ENCODE results near the gene SAG. TPM values are rescaled to one million over a fixed set of nuclear protein-coding genes. Genes with fewer than 3 reads are reported as not detected.

The SAG gene
- polyA plus RNA-seq: 0.36 TPM
- long read RNA-seq, donor 1: 0 reads
- long read RNA-seq, donor 2: 0 reads
- long read RNA-seq, donor 3: 0 reads
- long read RNA-seq, donor 4: 0 reads
- long read RNA-seq, donor 5: 0 reads
- long read RNA-seq, donor 6: 0 reads
- long read RNA-seq, donor 7: 0 reads
- long read RNA-seq, donor 8: 0 reads
- long read RNA-seq, donor 9: 0 reads
- long read RNA-seq, donor 10: 0 reads
- long read RNA-seq, donor 11: 0 reads

DNA sequence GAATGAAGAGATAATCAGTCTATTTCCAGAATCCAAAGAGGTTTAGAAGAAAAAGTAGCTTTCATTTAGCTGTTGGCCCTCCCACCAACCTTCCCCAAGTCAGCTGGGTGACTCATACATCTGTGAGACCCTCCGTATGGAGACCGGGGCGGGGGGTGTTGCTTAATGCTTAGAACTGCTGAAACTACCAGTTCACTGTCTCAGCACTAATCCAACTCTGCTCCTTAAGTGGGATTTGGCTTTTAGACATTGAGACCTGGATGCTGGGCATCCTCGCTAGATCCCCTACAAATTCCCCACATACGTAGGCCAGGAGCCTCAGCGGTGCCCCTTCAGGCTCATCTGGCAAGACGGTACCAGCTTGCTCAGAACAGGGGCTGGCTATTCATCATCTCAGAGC, at the start of gene SAG:
Gene SAG, plus strand, starts transcription at position 252 of the 400 bp plus-strand sequence. CDS start 1,374 bp downstream, outside the sequence.
- H3K27me3 ChIP-seq (ENCODE audit: control insufficient read depth, insufficient read depth, low read length): no peaks in the 10 kb centered on the region
- no peaks in the 10 kb centered on the region for H3K4me1 ChIP-seq (ENCODE audit: control insufficient read depth, insufficient read depth, low read length)
- no peaks in the 10 kb centered on the region for H3K36me3 ChIP-seq (ENCODE audit: control insufficient read depth, insufficient read depth, low read length)
- WGBS (ENCODE audit: insufficient coverage, low lambda C conversion rate): no CpG with 5 or more reads among the region's 7 CpGs
- DNase-seq: no peak
- no peak within 1 kb of the TSS for H3K27ac ChIP-seq (ENCODE audit: low read length)
- H3K9me3 ChIP-seq (ENCODE audit: control insufficient read depth, low read depth, low read length): no peaks in the 10 kb centered on the region
- H3K4me3 ChIP-seq (ENCODE audit: low read length): no peak within 1 kb of the TSS

DNA sequence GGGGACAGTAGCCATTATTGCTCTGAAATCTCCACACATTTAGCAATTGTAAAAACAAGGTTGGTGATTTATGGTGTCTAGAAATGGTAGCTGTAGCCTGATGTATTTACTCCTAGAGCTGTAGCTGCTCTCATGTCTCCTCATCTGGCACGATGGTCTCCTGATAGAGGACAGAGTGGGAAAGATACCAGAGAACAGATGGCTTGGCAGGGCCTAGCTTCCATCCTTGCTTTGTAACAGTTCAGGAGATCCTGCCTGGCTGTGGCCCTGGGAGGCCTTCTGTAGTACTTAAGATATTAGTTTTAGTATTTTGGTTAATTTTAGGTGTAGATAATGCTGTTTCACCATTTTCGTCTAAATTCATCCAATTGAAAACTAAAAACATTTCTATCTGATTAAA, 49.4 kb upstream of the SAG start:
- Histone ChIP-seq H3K4me3 (ENCODE audit: low read length) (no peak overlapping the region), H3K9me3 (ENCODE audit: control insufficient read depth, low read depth, low read length) (no peaks in the 10 kb centered on the region), H3K4me1 (ENCODE audit: control insufficient read depth, insufficient read depth, low read length) (peaks cover 6% of the 10 kb centered on the region), H3K27me3 (ENCODE audit: control insufficient read depth, insufficient read depth, low read length) (no peaks in the 10 kb centered on the region), H3K36me3 (ENCODE audit: control insufficient read depth, insufficient read depth, low read length) (peaks cover 61% of the 10 kb centered on the region), H3K27ac (ENCODE audit: low read length) (no peak overlapping the region)
- WGBS (ENCODE audit: insufficient coverage, low lambda C conversion rate): 100% methylated on average over 1 of the region's 2 CpGs
- no peak for DNase-seq

DNA sequence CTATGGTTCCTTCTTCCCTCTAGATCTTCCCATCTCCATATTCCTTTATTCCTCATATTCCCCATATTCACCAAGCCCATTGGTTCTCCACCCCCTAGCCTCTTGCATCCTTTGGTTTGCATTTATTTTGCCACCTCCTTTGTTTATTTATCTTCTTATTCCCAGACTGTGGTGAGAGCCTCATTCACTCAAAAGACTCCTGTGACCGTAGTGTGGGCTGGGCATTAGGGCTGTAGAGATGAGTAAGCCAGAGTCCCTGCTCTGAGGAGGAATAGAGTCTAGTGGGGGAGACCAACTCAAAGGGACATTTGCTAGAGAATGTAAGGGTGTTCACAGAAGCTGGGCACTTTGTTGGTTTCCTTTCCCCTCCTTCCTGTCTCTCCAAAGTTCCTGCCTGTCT, 47.9 kb upstream of the SAG start:
- no peaks in the 10 kb centered on the region for H3K9me3 ChIP-seq (ENCODE audit: control insufficient read depth, low read depth, low read length)
- no peak for DNase-seq
- peaks cover 70% of the 10 kb centered on the region for H3K36me3 ChIP-seq (ENCODE audit: control insufficient read depth, insufficient read depth, low read length)
- H3K27ac ChIP-seq (ENCODE audit: low read length): no peak overlapping the region
- H3K4me1 ChIP-seq (ENCODE audit: control insufficient read depth, insufficient read depth, low read length): no peaks in the 10 kb centered on the region
- no peaks in the 10 kb centered on the region for H3K27me3 ChIP-seq (ENCODE audit: control insufficient read depth, insufficient read depth, low read length)
- no peak overlapping the region for H3K4me3 ChIP-seq (ENCODE audit: low read length)
- no CpG with 5 or more reads among the region's 1 CpG for WGBS (ENCODE audit: insufficient coverage, low lambda C conversion rate)

- no peak for DNase-seq
- H3K27me3 ChIP-seq (ENCODE audit: control insufficient read depth, insufficient read depth, low read length): no peaks in the 10 kb centered on the region
- H3K4me1 ChIP-seq (ENCODE audit: control insufficient read depth, insufficient read depth, low read length): no peaks in the 10 kb centered on the region
- H3K27ac ChIP-seq (ENCODE audit: low read length): no peak overlapping the region
- peaks cover 76% of the 10 kb centered on the region for H3K36me3 ChIP-seq (ENCODE audit: control insufficient read depth, insufficient read depth, low read length)
- WGBS (ENCODE audit: insufficient coverage, low lambda C conversion rate): 86% methylated on average over 1 of the region's 5 CpGs
- no peak overlapping the region for H3K4me3 ChIP-seq (ENCODE audit: low read length)
- H3K9me3 ChIP-seq (ENCODE audit: control insufficient read depth, low read depth, low read length): no peaks in the 10 kb centered on the region
Observed at GRCh38 chr2:233260661-233261060, 47.0 kb upstream of the SAG start.

DNA sequence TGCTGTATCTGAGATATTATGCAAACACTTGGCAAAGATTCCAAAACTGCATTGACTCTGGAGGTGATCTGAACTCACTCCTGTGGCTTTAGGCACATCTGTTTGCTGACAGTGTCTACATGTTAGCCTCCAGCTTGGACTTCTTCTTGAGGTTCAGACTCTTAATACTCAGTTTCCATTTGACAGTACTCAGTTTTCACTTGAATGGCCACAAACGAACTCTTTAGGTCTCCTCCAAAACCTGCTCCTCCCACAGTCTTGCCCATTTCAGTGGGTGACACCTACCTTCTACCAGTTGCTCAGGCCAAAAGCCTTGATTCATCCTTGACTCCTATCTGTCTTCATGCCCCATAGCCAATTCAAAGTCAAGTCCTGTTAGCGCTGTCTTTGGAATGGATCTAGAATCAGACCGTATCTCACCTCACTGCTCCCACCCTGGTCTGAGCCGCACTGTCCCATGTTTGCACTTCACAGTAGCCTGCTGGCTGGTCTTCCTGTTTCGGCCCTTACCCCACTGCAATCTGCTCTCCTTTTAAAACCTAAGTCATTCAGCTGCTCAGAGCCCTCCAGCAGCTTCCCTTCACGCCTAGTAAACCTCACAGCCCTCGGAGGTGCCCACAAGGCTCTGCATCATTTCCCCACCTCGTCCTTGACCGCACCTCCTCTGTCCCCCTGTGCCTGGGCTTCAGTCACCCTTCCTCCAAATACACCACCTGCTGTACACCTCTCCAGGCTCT, 45.6 kb upstream of the SAG start:
- H3K27me3 ChIP-seq (ENCODE audit: control insufficient read depth, insufficient read depth, low read length): no peaks in the 10 kb centered on the region
- H3K9me3 ChIP-seq (ENCODE audit: control insufficient read depth, low read depth, low read length): no peaks in the 10 kb centered on the region
- H3K4me1 ChIP-seq (ENCODE audit: control insufficient read depth, insufficient read depth, low read length): no peaks in the 10 kb centered on the region
- peaks cover 85% of the 10 kb centered on the region for H3K36me3 ChIP-seq (ENCODE audit: control insufficient read depth, insufficient read depth, low read length)
- no CpG with 5 or more reads among the region's 9 CpGs for WGBS (ENCODE audit: insufficient coverage, low lambda C conversion rate)
- H3K4me3 ChIP-seq (ENCODE audit: low read length): no peak overlapping the region
- no peak for DNase-seq
- no peak overlapping the region for H3K27ac ChIP-seq (ENCODE audit: low read length)

- no peak overlapping the region for H3K4me3 ChIP-seq (ENCODE audit: low read length)
- H3K36me3 ChIP-seq (ENCODE audit: control insufficient read depth, insufficient read depth, low read length): peaks cover 85% of the 10 kb centered on the region
- H3K27ac ChIP-seq (ENCODE audit: low read length): no peak overlapping the region
- H3K4me1 ChIP-seq (ENCODE audit: control insufficient read depth, insufficient read depth, low read length): no peaks in the 10 kb centered on the region
- DNase-seq: no peak
- H3K9me3 ChIP-seq (ENCODE audit: control insufficient read depth, low read depth, low read length): no peaks in the 10 kb centered on the region
- H3K27me3 ChIP-seq (ENCODE audit: control insufficient read depth, insufficient read depth, low read length): no peaks in the 10 kb centered on the region
- WGBS (ENCODE audit: insufficient coverage, low lambda C conversion rate): no CpG with 5 or more reads among the region's 5 CpGs
Observed at GRCh38 chr2:233262562-233262961, 45.1 kb upstream of the SAG start.

GRCh38 chr2:233263045-233263570, 44.5 kb upstream of the SAG start:
- Histone ChIP-seq H3K4me1 (ENCODE audit: control insufficient read depth, insufficient read depth, low read length) (no peaks in the 10 kb centered on the region), H3K27ac (ENCODE audit: low read length) (no peak overlapping the region), H3K9me3 (ENCODE audit: control insufficient read depth, low read depth, low read length) (no peaks in the 10 kb centered on the region), H3K36me3 (ENCODE audit: control insufficient read depth, insufficient read depth, low read length) (peaks cover 88% of the 10 kb centered on the region), H3K4me3 (ENCODE audit: low read length) (no peak overlapping the region), H3K27me3 (ENCODE audit: control insufficient read depth, insufficient read depth, low read length) (no peaks in the 10 kb centered on the region)
- DNase-seq: no peak
- 100% methylated on average over 1 of the region's 6 CpGs for WGBS (ENCODE audit: insufficient coverage, low lambda C conversion rate)

DNA sequence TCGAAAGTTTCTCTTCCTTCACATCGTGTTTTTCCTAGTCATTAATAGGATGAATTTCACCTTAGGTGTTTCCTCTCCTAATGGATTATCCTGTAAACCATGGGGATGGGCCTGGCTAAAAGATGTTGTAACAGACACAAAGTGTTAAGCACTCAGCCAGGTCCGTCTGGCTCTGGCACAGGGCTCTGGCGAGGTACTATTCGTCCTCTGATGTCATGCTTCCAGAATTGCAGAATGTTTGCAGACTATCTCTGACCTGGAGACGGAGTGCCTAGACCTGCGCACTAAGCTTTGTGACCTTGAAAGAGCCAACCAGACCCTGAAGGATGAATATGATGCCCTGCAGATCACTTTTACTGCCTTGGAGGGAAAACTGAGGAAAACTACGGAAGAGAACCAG, 42.9 kb upstream of the SAG start:
- DNase-seq: no peak
- 100% methylated on average over 1 of the region's 8 CpGs for WGBS (ENCODE audit: insufficient coverage, low lambda C conversion rate)
- Histone ChIP-seq H3K4me3 (ENCODE audit: low read length) (no peak overlapping the region), H3K9me3 (ENCODE audit: control insufficient read depth, low read depth, low read length) (no peaks in the 10 kb centered on the region), H3K27ac (ENCODE audit: low read length) (no peak overlapping the region), H3K27me3 (ENCODE audit: control insufficient read depth, insufficient read depth, low read length) (no peaks in the 10 kb centered on the region), H3K36me3 (ENCODE audit: control insufficient read depth, insufficient read depth, low read length) (peaks cover 81% of the 10 kb centered on the region), H3K4me1 (ENCODE audit: control insufficient read depth, insufficient read depth, low read length) (no peaks in the 10 kb centered on the region)

DNA sequence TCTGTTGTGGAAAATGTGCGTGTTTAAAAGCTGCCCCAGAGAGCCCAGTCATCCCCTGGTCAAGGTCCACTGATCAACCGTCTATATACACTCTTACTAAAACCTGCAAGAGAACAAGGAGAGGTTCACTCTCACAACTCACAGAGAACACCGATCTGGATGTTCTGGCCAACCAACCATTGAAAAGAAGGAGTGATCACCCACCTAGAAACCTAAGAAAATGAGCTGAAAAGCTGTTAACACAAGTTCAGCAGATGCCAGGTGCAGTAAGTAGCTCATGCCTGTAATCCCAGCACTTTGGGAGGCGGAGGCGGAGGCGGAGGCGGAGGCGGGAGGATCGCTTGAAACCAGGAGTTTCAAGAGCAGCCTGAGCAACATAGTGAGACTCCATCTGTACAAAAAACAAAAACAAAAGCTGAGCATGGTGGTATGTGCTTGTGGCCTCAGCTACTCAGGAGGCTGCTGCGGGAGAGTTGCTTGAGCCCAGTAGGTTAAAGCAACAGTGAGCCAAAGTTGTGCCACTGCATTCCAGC, 41.7 kb upstream of the SAG start:
- no CpG with 5 or more reads among the region's 10 CpGs for WGBS (ENCODE audit: insufficient coverage, low lambda C conversion rate)
- H3K36me3 ChIP-seq (ENCODE audit: control insufficient read depth, insufficient read depth, low read length): peaks cover 80% of the 10 kb centered on the region
- DNase-seq: no peak

GRCh38 chr2:233266481-233266880, 41.1 kb upstream of the SAG start:
- peaks cover 77% of the 10 kb centered on the region for H3K36me3 ChIP-seq (ENCODE audit: control insufficient read depth, insufficient read depth, low read length)
- H3K27ac ChIP-seq (ENCODE audit: low read length): no peak overlapping the region
- no peaks in the 10 kb centered on the region for H3K4me1 ChIP-seq (ENCODE audit: control insufficient read depth, insufficient read depth, low read length)
- no peak overlapping the region for H3K4me3 ChIP-seq (ENCODE audit: low read length)
- WGBS (ENCODE audit: insufficient coverage, low lambda C conversion rate): 96% methylated on average over 4 of the region's 4 CpGs
- H3K27me3 ChIP-seq (ENCODE audit: control insufficient read depth, insufficient read depth, low read length): no peaks in the 10 kb centered on the region
- DNase-seq: no peak
- no peaks in the 10 kb centered on the region for H3K9me3 ChIP-seq (ENCODE audit: control insufficient read depth, low read depth, low read length)

More for the DNA sequence above, 41.7 kb upstream of the SAG start:
- H3K4me1 ChIP-seq (ENCODE audit: control insufficient read depth, insufficient read depth, low read length): no peaks in the 10 kb centered on the region
- H3K4me3 ChIP-seq (ENCODE audit: low read length): no peak overlapping the region
- no peaks in the 10 kb centered on the region for H3K9me3 ChIP-seq (ENCODE audit: control insufficient read depth, low read depth, low read length)
- H3K27me3 ChIP-seq (ENCODE audit: control insufficient read depth, insufficient read depth, low read length): no peaks in the 10 kb centered on the region
- H3K27ac ChIP-seq (ENCODE audit: low read length): no peak overlapping the region

All from large intestine (tissue), 12 donors.